HepG2 (cell line): ENCODE data around the gene VCAN. TPM values are rescaled to one million over a fixed set of nuclear protein-coding genes. Genes with fewer than 3 reads are reported as not detected.

Source experiments
- ATAC-seq: fragments of 200-7000 bp; cut with Tn5 transposase; 3 replicates; pipeline ENCODE4 v1.9.1; 2020; ENCODE audit warnings: mild to moderate bottlenecking, moderate library complexity
- BruUV-seq: library from RNA; stranded (reverse); fragments of 400-500 nt; replicated peaks from 2 replicates; lab custom pipeline; 2021; lab: Mats Ljungman, UMichigan
- CTCF ChIA-PET: fragments of 300-600 bp; formaldehyde crosslinking; extraction: SDS; loops from one replicate; lab custom pipeline; 2021; ENCODE audit warnings: low total read pairs, inconsistent platforms, low intra/inter-chr PET ratio; lab: Yijun Ruan, JAX
- POLR2A ChIA-PET: fragments of 350-600 bp; sonication (Branson Sonifier 250); formaldehyde crosslinking; loops from one replicate; lab custom pipeline; 2020; ENCODE audit warnings: antibody characterized with exemption, inconsistent platforms; lab: Yijun Ruan, JAX
- DNase-seq: peaks from one replicate; pipeline ENCODE4 v3.0.0-alpha.2; 2015; ENCODE audit warnings: low spot score
- FAIRE-seq: peaks from 3 replicates; lab custom pipeline; 2011; peaks lifted over from hg19 to GRCh38; lab: Jason Lieb, UNC
- H2AFZ ChIP-seq: one replicate; pipeline ENCODE4 v1.6.1; 2011; ENCODE audit warnings: low read length, inconsistent platforms
- H3K27ac ChIP-seq: fragments of 300-600 bp; 3 replicates; pipeline ENCODE4 v1.8.0; 2011; ENCODE audit warnings: mixed run types, mild to moderate bottlenecking, mixed read lengths, low read length, inconsistent platforms; ENCODE audit not compliant: insufficient read depth; ENCODE audit errors: extremely low read length
- H3K27me3 ChIP-seq, 2 experiments: fragments of 200-600 bp in 1 of 2; 2 replicates in 1 of 2; 3 replicates in 1 of 2; pipeline versions ENCODE4 v1.6.0 to v1.8.0; 2011; ENCODE audit warnings: low read length in 2 of 2, mild to moderate bottlenecking in 2 of 2, moderate library complexity in 2 of 2, inconsistent platforms in 1 of 2; ENCODE audit not compliant: insufficient read depth in 2 of 2, control insufficient read depth in 1 of 2
- H3K36me3 ChIP-seq, 2 experiments: fragments of 200-600 bp in 1 of 2; replicated peaks in 1 of 2; 2 replicates in 1 of 2; 3 replicates in 1 of 2; pipeline versions ENCODE4 v1.5.1 to v1.8.0; 2011; ENCODE audit warnings: low read length in 2 of 2, inconsistent platforms in 1 of 2; ENCODE audit not compliant: insufficient read depth in 2 of 2, control insufficient read depth in 1 of 2
- H3K4me1 ChIP-seq: 2 replicates; pipeline ENCODE4 v1.5.1; 2012; ENCODE audit warnings: low read length, inconsistent platforms; ENCODE audit not compliant: insufficient read depth
- H3K4me2 ChIP-seq: 2 replicates; pipeline ENCODE4 v1.6.0; 2011; ENCODE audit warnings: low read depth, low read length, inconsistent platforms
- H3K4me3 ChIP-seq, 3 experiments: fragments of 200-600 bp in 1 of 3; sonication (generic), shearing (Covaris generic) in 1 of 3; replicated peaks in 1 of 3; 2 replicates each; pipeline ENCODE4 v1.5.1; 2011 to 2016; ENCODE audit warnings: low read length in 3 of 3, inconsistent platforms in 2 of 3, low read depth in 2 of 3, mild to moderate bottlenecking in 2 of 3, control low read depth in 1 of 3, mixed read lengths in 1 of 3; ENCODE audit not compliant: insufficient read depth in 1 of 3
- H3K79me2 ChIP-seq: one replicate; pipeline ENCODE4 v1.6.1; 2011; ENCODE audit warnings: low read length, inconsistent platforms; ENCODE audit not compliant: insufficient read depth
- H3K9ac ChIP-seq: 2 replicates; pipeline ENCODE4 v1.6.0; 2011; ENCODE audit warnings: mild to moderate bottlenecking, low read depth, low read length, inconsistent platforms; ENCODE audit not compliant: insufficient read depth
- H3K9me3 ChIP-seq: 2 replicates; pipeline ENCODE4 v1.5.1; 2012; ENCODE audit warnings: mild to moderate bottlenecking, low read length
- H4K20me1 ChIP-seq: 2 replicates; pipeline ENCODE4 v1.6.0; 2011; ENCODE audit warnings: inconsistent platforms, mild to moderate bottlenecking, low read length, moderate library complexity; ENCODE audit not compliant: insufficient read depth
- AHR ChIP-seq: IDR thresholded peaks from 2 replicates; pipeline ENCODE4 v1.6.1; 2018; ENCODE audit warnings: missing genetic modification reagents, missing compliant biosample characterization
- ARHGAP35 ChIP-seq: sonication (generic); formaldehyde crosslinking; IDR thresholded peaks from 2 replicates; pipeline ENCODE4 v1.9.0; 2022; ENCODE audit warnings: mild to moderate bottlenecking, inconsistent platforms, moderate library complexity, missing genetic modification reagents, borderline replicate concordance
- ARID3A ChIP-seq: IDR thresholded peaks from 2 replicates; pipeline ENCODE4 v1.6.1; 2012; ENCODE audit warnings: low read depth, low read length, improper control_type of control experiment
- HNF1A ChIP-seq, 2 experiments: sonication (generic) in 1 of 2; formaldehyde crosslinking in 1 of 2; IDR thresholded peaks; 2 replicates each; pipeline versions ENCODE4 v1.4.0 to v1.6.1; 2016 to 2020; ENCODE audit warnings: borderline replicate concordance in 1 of 2, low read depth in 1 of 2, mild to moderate bottlenecking in 1 of 2, missing genetic modification reagents in 1 of 2
- KLF9 ChIP-seq: IDR thresholded peaks from 2 replicates; pipeline ENCODE4 v1.6.1; 2016; ENCODE audit warnings: low read depth
- NR2C2 ChIP-seq: sonication (generic); formaldehyde crosslinking; IDR thresholded peaks from 2 replicates; pipeline ENCODE4 v1.4.0; 2020; ENCODE audit warnings: missing genetic modification reagents, mild to moderate bottlenecking, moderate library complexity, borderline replicate concordance
- SCMH1 ChIP-seq: sonication (generic); formaldehyde crosslinking; IDR thresholded peaks from 2 replicates; pipeline ENCODE4 v1.9.0; 2021; ENCODE audit warnings: missing genetic modification reagents, mild to moderate bottlenecking, borderline replicate concordance
- SMC3 ChIP-seq: IDR thresholded peaks from 2 replicates; pipeline ENCODE4 v1.6.1; 2011; ENCODE audit warnings: low read length, improper control_type of control experiment
- SOX13 ChIP-seq, 3 experiments: fragments of 450-650 bp in 1 of 3; sonication (generic) in 1 of 3; formaldehyde crosslinking in 1 of 3; IDR thresholded peaks in 2 of 3; conservative IDR thresholded peaks in 1 of 3; 2 replicates each; pipeline versions ENCODE4 v1.5.0 to v1.6.1; 2016 to 2020; ENCODE audit warnings: antibody characterized with exemption in 1 of 3, mild to moderate bottlenecking in 1 of 3, missing compliant biosample characterization in 1 of 3, missing genetic modification reagents in 1 of 3, moderate library complexity in 1 of 3
- SRY ChIP-seq: sonication (generic); formaldehyde crosslinking; IDR thresholded peaks from 2 replicates; pipeline ENCODE4 v1.8.0; 2022; ENCODE audit warnings: mild to moderate bottlenecking, missing genetic modification reagents
- ZNF260 ChIP-seq: sonication (generic); formaldehyde crosslinking; IDR thresholded peaks from 2 replicates; pipeline ENCODE4 v1.4.0; 2020; ENCODE audit warnings: missing genetic modification reagents, low read depth, mild to moderate bottlenecking, borderline replicate concordance
- ZNF460 ChIP-seq: sonication (generic); formaldehyde crosslinking; IDR thresholded peaks from 2 replicates; pipeline ENCODE4 v1.5.1; 2020; ENCODE audit warnings: missing genetic modification reagents, mild to moderate bottlenecking, borderline replicate concordance
- WGBS: methylation state at CpG from one replicate; pipeline ENCODE4 v1.1.6; 2017; ENCODE audit warnings: low lambda C conversion rate; 5-methylcytosine and 5-hydroxymethylcytosine counted together
- in situ Hi-C: cut with HindIII; loops from 2 replicates; pipeline ENCODE4 v1.10.0; 2017; ENCODE audit warnings: low pct_unique_long_range_greater_than_20kb; ENCODE audit not compliant: extremely low pct_ligation_motif_present
- intact Hi-C: fragments of 100-400 bp; cut with micrococcal nuclease; formaldehyde crosslinking; loops from one replicate; pipeline ENCODE4 v1.10.0; 2022; ENCODE audit not compliant: unreplicated experiment
- polyA plus RNA-seq, 8 experiments: library from polyadenylated mRNA; depleted of rRNA in 3 of 8; stranded (reverse) in 7 of 8; unstranded in 1 of 8; fragments of >200 nt; fragmentation: Illumina TruSeq in 4 of 8; extraction: Trizol in 4 of 8; gene quantifications; 2 replicates each; pipeline versions ENCODE4 v1.2.1 to v1.2.3, GENCODE V29; 2011 to 2016; ENCODE audit warnings: low read depth in 4 of 8, missing spikeins in 1 of 8, mixed read lengths in 1 of 8; ENCODE audit not compliant: insufficient read depth in 1 of 8
- total RNA-seq, 5 experiments: library from RNA; depleted of rRNA; stranded (reverse); fragments of >200 nt; fragmentation: Illumina TruSeq; extraction: Trizol; gene quantifications; 2 replicates each; pipeline ENCODE4 v1.2.3, GENCODE V29; 2016; ENCODE audit warnings: low read depth in 1 of 5

Gene VCAN
- total and polyA plus RNA-seq, 2 of the 13 experiments (the other 11 are each of a cell fraction or from before 2014, with no cell fraction given), result 1.2 to 3.5 TPM

- WGBS, result 67% methylated on average over 2 of the region's 2 CpGs
- ChIA-PET CTCF (no interaction called here), POLR2A (no interaction called here)
- DNase-seq (no peak), FAIRE-seq (no peak), ATAC-seq (no peak)
- intact Hi-C loops, result no loop called here
- peaks cover 25% of the 10 kb centered on the region for H3K4me1 ChIP-seq
- no peak overlapping the region for H2AFZ ChIP-seq
- no peak overlapping the region for H3K4me3 ChIP-seq
- H3K9ac ChIP-seq, result no peak overlapping the region
- H4K20me1 ChIP-seq, result no peaks in the 10 kb centered on the region
- H3K27me3 ChIP-seq, result no peaks in the 10 kb centered on the region
- no peaks in the 10 kb centered on the region for H3K36me3 ChIP-seq
- H3K79me2 ChIP-seq, result no peaks in the 10 kb centered on the region
- no peak overlapping the region for H3K27ac ChIP-seq
- BruUV-seq, result no TSS peak
- in situ Hi-C loops, result no loop called here
- TF ChIP-seq AHR (CRISPR knock-in tag) (no peak), ARHGAP35 (CRISPR knock-in tag) (no peak), NR2C2 (CRISPR knock-in tag) (no peak), SMC3 (no peak), SOX13 (IDR thresholded peaks at IDR 0.05) (no peak), SOX13 (CRISPR knock-in tag; conservative IDR thresholded peaks at IDR 0.05 in 1 of 2, IDR thresholded peaks at IDR 0.05 in 1 of 2) (no peak), KLF9 (CRISPR knock-in tag) (no peak), ARID3A (no peak), SCMH1 (CRISPR knock-in tag) (no peak), ZNF460 (CRISPR knock-in tag) (no peak), SRY (CRISPR knock-in tag) (no peak), ZNF260 (no peak), HNF1A (IDR thresholded peaks at IDR 0.05; ENCODE audit: low read depth) (no peak), HNF1A (CRISPR knock-in tag; IDR thresholded peaks at IDR 0.05; ENCODE audit: borderline replicate concordance) (no peak)
- H3K9me3 ChIP-seq, result no peaks in the 10 kb centered on the region
- no peak overlapping the region for H3K4me2 ChIP-seq
These were observed 25.1 kb downstream of the VCAN start for GRCh38 chr5:83496626-83497025.
